8988T (cell line): ENCODE results near the gene PABPC3.

ENCODE experiments used
- DNase-seq: peaks from one replicate; pipeline ENCODE4 v3.0.0; 2011

Gene PABPC3

DNA sequence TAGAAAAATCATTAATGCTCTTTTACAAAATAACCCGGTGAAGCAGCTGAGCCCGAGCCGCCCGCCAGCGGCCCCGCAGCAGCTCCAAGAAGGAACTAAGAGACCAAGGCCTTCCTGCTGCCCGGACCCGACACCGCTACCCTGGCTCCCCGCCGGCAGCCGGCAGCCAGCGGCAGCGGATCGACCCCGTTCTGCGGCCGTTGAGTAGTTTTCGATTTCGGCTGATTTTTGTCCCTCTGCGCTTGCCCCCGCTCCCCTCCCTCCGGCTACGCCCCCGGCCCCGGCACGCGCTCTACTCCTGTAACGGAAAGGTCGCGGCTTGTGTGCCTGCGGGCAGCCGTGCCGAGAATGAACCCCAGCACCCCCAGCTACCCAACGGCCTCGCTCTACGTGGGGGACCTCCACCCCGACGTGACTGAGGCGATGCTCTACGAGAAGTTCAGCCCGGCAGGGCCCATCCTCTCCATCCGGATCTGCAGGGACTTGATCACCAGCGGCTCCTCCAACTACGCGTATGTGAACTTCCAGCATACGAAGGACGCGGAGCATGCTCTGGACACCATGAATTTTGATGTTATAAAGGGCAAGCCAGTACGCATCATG, at the start of gene PABPC3:
TSS of gene PABPC3 (plus strand) at position 286 of the 603 bp plus-strand sequence. CDS start at position 349, 63 bp downstream.
- DNase-seq: no peak

DNA sequence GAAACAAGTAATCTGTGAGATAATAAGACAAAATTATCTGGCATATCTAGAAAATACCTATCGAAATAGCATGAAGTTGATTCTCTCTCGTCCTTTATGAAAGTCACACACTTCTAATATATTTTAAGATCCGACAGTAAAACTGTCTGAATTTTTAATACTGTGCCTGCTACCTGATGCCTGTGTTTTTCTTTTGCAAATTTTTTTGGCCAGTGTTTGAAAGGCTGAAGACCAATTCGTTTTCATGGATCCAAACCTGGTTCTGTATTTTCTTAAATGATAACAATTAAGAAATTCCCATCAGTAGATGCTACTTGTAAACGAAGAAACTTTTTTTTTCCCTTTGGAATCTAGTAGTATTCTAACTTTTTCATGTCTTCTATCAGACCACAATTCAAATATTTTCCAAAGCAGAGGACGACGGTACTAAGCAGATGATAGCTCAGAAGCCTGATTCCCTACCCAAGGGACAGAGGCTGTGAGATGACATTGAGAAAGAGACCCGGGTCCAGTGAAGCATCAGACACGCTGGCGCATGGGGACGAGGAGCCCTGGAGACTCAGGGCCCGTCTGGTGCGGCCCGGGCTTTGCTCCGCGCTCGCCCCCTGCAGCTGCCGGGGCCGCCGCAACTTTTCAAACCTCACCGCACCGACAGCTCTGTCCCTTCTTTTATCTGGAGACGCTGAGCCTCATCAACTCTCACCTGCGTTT, 49.5 kb upstream of the PABPC3 start:
- no peak for DNase-seq

DNA sequence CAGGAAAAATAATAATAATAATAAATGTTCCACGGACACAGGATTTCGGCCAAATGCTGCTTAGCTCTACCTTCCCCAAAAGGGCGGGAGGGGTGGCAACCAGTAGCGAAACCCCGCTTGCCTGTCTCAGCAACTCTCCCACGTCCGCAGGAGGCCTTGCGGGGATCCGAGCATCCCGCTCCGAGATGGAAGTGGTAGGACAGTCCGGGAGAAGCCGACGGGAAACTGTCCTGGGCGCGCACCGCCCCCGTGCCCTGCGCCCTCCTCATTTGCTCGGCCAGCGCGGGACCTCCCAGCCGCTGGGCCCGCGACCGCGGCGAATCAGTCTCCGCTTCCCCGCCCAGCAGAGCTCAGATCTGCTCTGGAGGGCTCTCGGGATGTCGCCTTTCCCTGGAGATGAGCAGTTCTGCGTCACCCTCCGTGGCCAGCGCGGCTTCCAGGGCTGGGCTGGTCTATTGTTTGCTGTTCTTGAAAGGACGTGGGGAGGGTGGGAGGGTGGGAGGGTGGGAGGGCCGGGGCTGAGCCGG, 48.9 kb upstream of the PABPC3 start:
- DNase-seq: no peak

DNA sequence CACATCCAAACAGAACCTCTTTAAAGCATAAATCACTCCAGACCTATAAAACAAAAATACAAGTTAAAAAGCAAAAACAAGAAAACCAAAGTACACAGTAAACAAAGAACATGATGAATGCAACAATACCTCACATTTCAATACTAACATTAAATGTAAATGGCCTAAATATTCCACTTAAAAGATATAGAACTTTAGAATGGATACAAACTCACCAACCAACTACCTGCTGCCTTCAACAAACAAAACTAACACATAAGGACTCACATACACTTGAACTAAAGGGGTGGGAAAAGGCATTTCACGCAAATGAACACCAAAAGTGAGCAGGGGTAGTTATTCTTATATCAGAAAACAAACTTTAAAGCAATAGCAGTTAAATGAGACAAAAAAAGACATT, 44.9 kb upstream of the PABPC3 start:
- DNase-seq: no peak

DNA sequence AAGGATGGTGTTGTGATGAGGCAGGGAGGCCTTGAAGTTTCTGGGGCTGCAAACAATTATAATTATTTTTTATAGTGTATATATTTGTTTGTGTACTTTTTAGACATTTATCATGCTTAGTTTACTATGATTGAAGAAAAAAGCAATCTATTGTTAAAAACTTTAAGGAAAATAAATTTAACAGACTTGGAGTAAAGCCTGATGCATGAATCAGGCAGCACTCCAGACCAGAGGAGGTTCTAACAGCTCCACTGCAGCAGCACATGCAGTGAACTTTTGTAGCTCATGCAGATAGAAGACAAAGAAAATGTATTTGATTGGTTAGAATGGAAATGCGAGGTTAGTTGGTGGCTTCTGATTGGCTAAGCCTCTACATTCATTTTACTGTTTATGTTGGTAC, 36.8 kb upstream of the PABPC3 start:
- no peak for DNase-seq

DNA sequence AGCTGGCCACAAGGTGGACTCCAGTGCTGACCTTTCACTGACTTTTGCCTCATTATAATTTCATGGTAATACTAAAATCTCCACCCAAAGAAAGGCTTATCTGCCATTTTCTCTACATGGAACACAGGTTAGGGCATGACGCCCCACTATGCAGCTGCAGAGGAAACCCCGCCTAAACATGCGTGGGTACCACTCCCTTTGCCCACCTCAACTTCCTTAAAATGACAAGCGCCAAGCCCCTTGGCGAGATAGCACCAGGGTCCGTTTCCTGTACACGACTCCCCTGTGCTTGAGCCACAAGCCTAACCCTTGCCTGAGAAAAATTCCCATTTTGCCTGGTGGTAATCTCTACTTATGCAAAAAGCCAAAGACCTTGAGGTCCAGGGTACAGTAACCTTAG, 36.0 kb upstream of the PABPC3 start:
- no peak for DNase-seq

DNA sequence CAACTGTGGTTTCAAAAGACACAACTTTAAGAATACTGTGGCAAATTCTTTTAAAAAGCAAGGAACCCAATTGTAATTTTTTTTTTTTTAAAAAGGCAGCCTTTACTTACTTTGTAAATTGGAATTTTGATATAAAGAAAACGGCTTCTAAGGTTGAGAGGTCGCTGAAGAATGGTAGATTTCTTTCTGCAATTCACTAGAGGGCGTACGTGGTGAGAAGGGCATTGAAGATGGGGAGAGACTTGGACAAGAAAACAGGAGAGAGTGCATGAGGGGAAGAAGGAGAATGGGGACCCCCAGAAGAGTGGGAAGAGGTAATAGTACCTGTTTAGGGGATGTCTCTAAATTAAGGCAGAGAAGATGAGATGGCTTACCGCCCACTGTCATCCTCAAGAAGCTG, 33.5 kb upstream of the PABPC3 start:
- no peak for DNase-seq

DNA sequence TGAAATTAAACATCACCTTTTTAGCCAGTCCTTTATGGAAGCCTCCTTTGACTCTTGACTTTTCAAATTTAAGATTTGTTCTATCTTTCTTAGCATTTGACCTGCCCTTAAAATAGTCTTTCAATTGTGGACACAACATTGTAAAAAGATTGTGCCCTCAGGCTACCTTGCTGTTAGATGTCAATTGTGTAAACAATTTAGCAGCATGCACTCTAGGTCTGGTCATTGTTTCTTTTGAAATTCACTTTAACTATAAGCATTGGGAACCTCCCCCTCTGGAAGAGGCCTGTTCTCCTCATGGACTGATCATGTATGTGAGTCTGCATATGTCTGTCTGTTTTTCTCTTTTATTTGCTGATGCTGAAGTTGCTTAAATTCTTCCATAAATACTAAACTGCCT, 31.5 kb upstream of the PABPC3 start:
- DNase-seq: no peak

DNA sequence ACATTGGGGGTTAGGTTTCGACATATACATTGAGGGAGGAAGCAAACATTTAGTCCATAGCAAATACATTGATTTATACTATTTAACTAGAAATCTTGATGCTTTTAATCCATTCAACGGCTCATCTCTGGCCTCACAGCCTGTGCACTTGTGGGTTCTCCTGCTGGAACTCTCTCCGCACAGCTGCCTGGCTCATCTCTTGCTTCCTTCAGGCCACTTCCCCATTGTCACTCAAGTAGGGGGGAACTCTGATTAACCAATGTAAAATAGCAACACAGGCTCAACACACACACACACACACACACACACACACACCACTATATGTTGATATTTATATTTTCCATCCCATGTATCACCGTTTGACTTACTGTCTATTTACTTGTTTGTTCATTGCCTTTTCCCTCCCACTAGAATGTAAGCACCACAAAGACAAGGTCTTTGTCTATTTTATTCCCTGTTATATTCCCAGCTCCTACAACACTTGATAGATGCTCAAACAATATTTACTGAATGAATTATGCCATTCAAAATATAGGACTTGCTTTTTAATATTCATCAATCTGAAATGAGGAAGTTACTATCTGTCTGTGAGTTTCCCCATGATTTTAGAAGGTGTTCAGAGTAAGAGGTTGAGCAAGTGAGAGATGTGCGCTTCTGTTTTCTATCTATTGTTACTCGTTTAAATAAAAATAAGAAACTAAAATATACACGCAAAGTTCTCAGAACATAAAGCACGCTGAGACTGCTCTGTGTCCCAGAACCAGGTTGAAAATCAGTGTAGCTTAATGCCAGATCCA, 29.8 kb upstream of the PABPC3 start:
- DNase-seq: no peak

DNA sequence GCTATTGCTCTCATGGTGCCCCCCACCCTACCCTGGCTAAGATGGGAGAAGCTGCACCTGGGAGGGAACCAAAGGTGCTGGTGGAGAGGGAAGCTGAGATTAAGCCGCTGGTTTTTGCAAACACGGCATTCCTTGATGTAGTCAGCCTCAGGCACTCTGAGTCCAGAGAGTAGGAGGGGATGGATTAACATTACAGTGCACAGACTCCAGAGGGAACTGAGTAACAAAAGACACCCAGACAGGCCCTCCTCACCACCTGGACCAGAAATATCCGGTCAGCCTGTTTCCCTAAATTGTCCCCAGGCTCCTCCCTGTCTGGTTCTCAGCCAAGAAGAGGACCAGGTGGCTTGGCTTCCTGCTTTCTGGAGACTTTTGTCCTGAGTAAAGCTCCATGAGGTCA, 28.9 kb upstream of the PABPC3 start:
- no peak for DNase-seq

DNA sequence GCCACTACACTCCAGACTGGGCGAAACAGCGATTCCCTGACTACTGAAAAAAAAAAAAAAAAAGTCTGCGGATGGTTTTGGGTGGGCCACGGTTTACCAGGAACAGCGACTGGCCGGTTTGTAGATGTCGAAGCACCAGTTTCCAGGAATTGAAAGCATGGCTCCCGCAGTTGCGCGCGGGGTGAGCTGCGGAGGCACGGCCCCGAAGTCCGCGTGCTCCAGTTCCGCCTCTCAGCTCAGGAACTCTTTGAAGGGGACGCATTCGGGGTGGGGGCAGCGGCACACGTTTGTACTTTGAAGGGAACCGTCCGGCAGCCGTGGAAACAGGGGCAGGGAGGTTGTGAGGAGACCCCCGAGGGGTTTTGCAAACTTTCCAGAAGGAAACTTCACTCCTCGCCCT, 27.1 kb upstream of the PABPC3 start:
- no peak for DNase-seq

DNA sequence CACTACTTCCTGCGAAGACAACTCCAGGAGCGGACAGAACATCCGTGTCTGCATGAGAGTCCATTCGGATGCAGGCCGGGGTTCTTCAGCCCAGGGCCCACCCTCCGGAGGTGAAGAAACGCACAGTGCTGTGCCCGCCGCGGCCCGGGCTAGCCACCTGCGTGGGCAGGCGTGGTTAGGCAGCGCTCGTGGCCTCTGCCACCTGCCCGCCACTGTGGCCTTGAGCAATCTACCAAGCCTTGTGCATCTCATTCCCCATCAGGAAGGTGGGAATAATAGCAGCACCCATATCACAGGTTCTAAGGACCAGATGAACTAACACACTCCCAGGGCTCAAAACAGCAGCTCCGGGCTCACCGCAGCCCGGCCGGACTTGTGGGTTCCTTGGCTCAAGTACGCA, 26.7 kb upstream of the PABPC3 start:
- DNase-seq: no peak

DNA sequence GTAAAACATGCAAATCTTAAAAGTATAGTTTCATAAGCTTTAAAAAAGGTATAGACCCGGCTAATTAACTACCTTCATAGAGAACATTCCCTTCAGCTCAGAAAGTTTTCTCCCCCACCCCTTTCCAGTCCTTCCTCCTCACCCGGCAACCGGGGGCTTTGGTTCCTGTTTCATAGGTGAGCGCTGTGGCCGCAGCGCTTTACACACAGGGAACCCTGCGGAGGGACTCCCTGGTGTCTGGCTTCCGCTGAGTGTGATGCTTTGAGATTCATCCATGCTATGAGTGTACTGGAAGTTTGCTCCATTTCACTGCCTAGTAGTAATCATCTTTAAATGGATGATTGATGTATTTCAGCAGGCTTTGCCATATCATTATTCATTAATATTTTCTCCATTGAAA, 26.0 kb upstream of the PABPC3 start:
- DNase-seq: no peak

DNA sequence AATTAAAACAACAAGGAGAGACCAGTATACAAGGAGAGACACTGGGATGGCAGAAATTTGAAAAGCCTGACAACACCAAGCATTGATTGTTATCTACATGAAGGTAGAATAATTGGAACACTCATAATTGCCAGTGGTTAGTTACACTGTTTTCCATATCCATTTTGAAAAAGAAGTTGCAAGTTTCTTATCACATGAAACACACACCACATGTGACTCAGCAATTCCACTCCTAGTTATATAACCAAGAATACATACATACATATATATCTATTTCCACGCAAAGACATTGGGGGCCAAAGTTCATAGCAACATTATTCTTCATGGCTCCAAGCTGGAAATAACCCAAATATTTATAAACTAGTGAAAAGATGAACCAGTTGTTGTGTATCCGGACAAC, 15.2 kb upstream of the PABPC3 start:
- no peak for DNase-seq

DNA sequence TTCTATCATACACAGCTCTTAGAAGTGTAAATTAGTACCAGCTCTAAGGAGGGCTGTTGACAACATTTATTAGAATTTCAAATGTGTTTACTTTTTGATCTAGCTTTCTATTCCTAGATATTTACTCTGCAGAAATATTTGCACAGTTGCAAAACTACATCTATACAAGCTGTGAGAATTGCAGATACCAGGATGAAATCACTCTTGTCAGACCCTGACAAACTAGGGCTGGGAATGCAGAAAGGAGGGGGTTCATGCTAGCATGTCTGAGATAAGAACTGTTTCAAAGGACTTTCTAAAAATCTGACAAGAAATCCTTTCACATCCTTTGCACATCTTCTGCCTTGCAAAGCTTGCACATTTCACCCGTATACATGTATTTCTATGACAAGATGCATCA, 11.8 kb upstream of the PABPC3 start:
- DNase-seq: no peak

DNA sequence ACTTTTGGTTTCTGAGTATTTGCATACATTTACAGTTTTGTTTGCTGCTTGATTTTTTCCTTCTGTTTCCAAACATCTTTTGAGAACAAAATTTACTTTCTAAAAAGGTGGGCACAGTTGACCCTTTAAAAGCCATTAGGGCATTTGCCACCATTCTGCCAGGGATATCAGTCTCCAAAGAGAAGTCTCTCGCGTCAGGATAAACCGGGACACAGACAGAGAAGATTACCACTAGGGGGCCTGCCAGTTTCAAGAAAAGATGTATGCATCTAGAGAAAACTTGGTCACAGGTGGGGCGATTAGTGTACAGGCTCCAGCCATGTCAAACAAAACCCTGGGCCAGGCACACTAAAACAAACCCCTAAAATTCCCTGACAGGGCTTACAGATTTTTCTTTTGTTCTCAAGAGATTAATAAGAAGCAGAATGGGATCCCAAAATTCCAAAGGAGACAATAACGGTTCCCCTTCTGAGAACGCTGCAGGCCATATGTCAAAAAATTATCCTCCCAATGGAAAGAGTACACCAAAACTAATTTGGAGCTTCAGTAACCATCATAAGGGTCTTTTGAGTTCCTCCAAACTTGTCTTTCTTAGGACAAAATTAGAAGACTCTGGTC, 10.7 kb upstream of the PABPC3 start:
- DNase-seq: no peak

DNA sequence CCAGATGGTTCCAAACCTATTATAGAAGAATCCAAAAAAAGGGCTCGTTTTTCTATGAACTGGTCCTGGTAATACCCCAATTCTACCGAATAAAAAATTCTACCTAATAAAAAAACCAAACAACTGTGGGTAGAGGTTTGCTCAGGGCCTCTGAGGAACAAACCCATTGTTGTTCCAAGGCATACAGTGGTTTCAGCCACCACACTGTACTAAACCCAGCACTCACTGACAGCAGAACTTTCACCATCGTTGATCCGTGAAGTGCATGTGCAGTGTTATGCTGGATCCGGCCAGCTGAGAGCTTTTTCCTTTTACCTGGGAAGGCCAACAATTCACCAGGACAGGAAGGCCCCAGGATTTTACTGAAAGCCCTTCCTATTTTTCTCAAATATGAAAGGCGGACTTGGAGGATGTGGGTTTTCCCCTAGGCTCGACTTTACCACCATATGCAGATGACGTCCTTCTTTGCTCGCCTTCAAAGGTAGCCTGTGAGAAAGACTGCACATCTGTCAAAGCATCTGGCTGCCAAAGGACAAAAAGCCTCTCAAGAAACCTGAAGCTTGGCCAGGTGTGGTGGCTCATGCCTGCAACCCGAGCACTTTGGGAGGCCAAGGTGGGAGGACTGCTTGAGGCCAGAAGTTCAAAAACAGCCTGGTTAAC, 7.2 kb upstream of the PABPC3 start:
- no peak for DNase-seq

DNA sequence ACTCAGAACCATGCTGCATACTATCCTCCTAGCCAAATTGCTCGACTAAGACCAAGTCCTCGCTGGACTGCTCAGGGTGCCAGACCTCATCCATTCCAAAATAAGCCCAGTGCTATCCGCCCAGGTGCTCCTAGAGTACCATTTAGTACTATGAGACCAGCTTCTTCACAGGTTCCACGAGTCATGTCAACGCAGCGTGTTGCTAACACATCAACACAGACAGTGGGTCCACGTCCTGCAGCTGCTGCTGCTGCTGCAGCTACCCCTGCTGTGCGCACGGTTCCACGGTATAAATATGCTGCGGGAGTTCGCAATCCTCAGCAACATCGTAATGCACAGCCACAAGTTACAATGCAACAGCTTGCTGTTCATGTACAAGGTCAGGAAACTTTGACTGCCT, 1.5 kb downstream of the PABPC3 start:
- no peak for DNase-seq

DNA sequence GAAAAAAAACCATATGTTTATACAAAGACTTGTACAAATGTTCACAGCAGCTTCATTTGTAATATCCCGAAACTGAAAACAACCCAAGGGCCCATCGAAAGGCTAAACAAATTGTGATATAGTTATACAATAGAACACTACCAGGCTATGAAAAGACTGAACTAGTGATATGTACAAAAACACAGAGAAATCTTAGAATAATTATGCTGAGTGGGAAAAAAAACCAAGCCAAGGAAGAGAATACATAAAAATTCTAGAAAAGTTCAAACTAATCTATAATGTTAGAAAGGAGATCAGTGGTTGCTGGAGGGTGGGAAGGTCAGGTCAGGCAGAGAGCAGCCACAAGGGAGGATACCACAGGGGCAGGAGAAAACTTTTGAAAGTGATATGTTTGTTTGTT, 7.8 kb downstream of the PABPC3 start:
- DNase-seq: no peak

DNA sequence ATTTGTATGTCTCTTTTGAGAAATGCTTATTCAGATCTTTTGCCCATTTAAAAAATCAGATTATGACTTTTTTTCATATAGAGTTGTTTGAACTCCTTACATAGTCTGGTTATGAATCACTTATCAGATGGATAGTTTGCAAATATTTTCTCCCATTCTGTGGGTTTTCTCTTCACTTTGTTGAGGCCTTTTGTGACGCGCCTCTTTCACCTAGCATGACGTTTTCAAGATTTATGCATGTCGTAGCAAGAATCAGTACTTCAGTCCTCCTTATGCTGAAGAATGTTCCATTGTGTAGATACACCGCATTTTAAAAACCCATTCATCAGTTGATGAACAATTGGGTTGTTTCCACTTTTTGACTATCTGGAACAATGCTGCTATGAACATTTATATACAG, 13.4 kb downstream of the PABPC3 start:
- no peak for DNase-seq

DNA sequence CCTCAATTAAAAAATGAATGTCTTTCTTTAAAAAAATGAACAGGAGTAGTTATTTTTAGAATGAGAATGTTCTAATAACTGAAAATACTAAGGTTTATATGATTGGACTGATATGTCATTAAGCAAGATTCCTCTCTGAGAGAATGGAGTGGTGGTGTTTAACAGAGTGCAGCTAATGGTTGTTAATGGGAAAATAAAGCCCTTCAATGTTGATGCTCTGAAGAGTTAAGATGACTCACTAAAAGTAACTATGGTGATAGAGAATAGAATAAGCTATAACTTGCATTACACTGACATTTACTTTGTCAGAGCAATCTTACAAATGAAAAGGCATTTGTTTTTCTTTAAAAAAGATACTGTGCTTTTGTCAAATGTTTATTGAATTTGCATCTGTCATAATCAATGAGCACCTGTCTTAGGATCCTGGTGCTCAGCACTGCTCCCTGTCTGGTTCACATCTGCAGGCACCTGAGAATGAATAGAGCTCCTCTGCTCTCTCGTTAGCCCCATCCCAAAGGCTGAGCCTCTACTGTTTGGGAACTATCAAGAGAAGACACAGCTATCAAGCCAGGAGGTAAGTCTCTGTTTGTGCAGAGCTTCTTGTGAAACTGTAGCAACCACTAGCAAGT, 15.1 kb downstream of the PABPC3 start:
- no peak for DNase-seq

DNA sequence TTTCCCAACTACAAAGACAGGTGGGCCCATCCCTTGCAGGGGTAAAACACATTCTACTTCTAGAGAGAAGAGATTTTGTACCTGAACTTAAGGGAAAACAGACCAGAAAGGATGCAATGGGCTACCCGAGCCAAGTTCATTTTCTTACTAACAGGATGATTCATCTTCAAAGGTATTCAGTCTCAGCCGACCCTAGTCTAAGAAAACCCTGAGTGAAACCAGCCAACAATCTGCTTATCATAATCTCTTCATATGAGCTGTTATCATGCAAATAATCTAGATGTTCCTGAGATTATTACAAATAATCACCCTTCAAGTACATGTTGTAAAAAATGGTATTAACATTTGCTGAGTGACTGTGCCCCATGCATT, 15.6 kb downstream of the PABPC3 start:
- no peak for DNase-seq
